Lower leg skin (tissue), 4 donors: Measurements from ENCODE around the gene DCXR. TPM values are rescaled to one million over a fixed set of nuclear protein-coding genes. Genes with fewer than 3 reads are reported as not detected.

ENCODE experiments used
- DNase-seq, 2 donors: peaks; one replicate each; pipeline ENCODE4 v3.0.0-alpha.2; 2019; ENCODE audit warnings: low spot score in 2 of 2
- H3K4me3 ChIP-seq: fragments of 200-600 bp; sonication (generic); 2 replicates; pipeline ENCODE4 v1.5.1; 2017; ENCODE audit warnings: mild to moderate bottlenecking, low read depth; ENCODE audit not compliant: poor library complexity, severe bottlenecking
- CTCF ChIP-seq, 3 donors: fragments of 450-650 bp; IDR thresholded peaks; one replicate each; pipeline ENCODE4 v1.5.1; 2016; ENCODE audit warnings: antibody characterized with exemption in 3 of 3, mild to moderate bottlenecking in 3 of 3, moderate library complexity in 2 of 3
- POLR2A ChIP-seq, 2 donors: fragments of 450-650 bp; IDR thresholded peaks; one replicate each; pipeline ENCODE4 v1.6.1; 2016 to 2017; ENCODE audit warnings: antibody characterized with exemption in 2 of 2, mild to moderate bottlenecking in 1 of 2, moderate library complexity in 1 of 2
- WGBS, 2 donors: methylation state at CpG; one replicate each; pipeline ENCODE4 v1.1.5; 2018; 5-methylcytosine and 5-hydroxymethylcytosine counted together
- intact Hi-C: fragments of 100-400 bp; cut with DNase I; formaldehyde crosslinking; loops from one replicate; pipeline ENCODE4 v1.15.0; 2023; ENCODE audit warnings: low total_unique reads
- total RNA-seq, 4 donors: library from RNA; depleted of rRNA; stranded (reverse); fragments of >200 nt; gene quantifications; one replicate each; pipeline ENCODE4 v1.1.0, GENCODE V29; 2016

Gene DCXR
- total RNA-seq, 4 donors from 2014 or later, result 124 to 199 (median 149) TPM

- WGBS, 2 donors, result 85 to 91% methylated on average over 8 of the region's 8 CpGs
- no peak overlapping the region for H3K4me3 ChIP-seq
- intact Hi-C loops, result no loop called here
These were observed 2.0 kb downstream of the DCXR start for GRCh38 chr17:82035488-82035887.

GRCh38 chr17:82034371-82035011 lies 3.0 kb downstream of the DCXR start:
- TF ChIP-seq CTCF (IDR thresholded peaks at IDR 0.05) (no peak), POLR2A (IDR thresholded peaks at IDR 0.05) (no peak)
- DNase-seq, result no peak
- 77% methylated on average over 21 to 23 of the region's 23 CpGs for WGBS, 2 donors
- no peak overlapping the region for H3K4me3 ChIP-seq
- intact Hi-C loops, result loop anchor here (5.0 kb wide), 1 partner anchor 328 kb away; no protein-coding TSS in a partner anchor

More at GRCh38 chr17:82035488-82035887, 2.0 kb downstream of the DCXR start:
- TF ChIP-seq POLR2A (IDR thresholded peaks at IDR 0.05) (no peak), CTCF (IDR thresholded peaks at IDR 0.05) (no peak)
- no peak for DNase-seq

GRCh38 chr17:82033359-82034085 lies 4.0 kb downstream of the DCXR start:
- TF ChIP-seq POLR2A (IDR thresholded peaks at IDR 0.05) (no peak), CTCF (IDR thresholded peaks at IDR 0.05) (no peak)
- WGBS, 2 donors, result 78% methylated on average over 13 to 37 of the region's 38 CpGs

GRCh38 chr17:82031885-82032627 lies 5.4 kb downstream of the DCXR start:
- DNase-seq, result no peak
- TF ChIP-seq POLR2A (IDR thresholded peaks at IDR 0.05) (no peak), CTCF (IDR thresholded peaks at IDR 0.05) (no peak)
- WGBS, 2 donors, result 10 to 17% methylated on average over 12 to 29 of the region's 59 CpGs
- peak overlapping the region; percentile 8 for H3K4me3 ChIP-seq
- intact Hi-C loops, result loop anchor here (5.0 kb wide), 1 partner anchor 330 kb away; no protein-coding TSS in a partner anchor

More at GRCh38 chr17:82033359-82034085, 4.0 kb downstream of the DCXR start:
- intact Hi-C loops, result loop anchor here (5.0 kb wide), 1 partner anchor 329 kb away; no protein-coding TSS in a partner anchor
- DNase-seq, result no peak
- no peak overlapping the region for H3K4me3 ChIP-seq

GRCh38 chr17:82031303-82031884 lies 6.1 kb downstream of the DCXR start, which contains the start of gene RAC3:
RAC3 (plus strand) TSS chr17:82031678; CDS start chr17:82031762, 84 bp downstream.
- intact Hi-C loops, result loop anchor here (5.0 kb wide), 1 partner anchor 331 kb away; no protein-coding TSS in a partner anchor
- TF ChIP-seq POLR2A (IDR thresholded peaks at IDR 0.05) (no peak), CTCF (IDR thresholded peaks at IDR 0.05) (no peak)
- no peak for DNase-seq
- H3K4me3 ChIP-seq, result peak within 1 kb of the TSS; percentile 17
- WGBS, 2 donors, result 0% methylated on average over 5 of the region's 96 CpGs; no CpG with 5 or more reads in 1 of the 2 donors
